T-helper 1 cell treated with Interleukin-12 subunit alpha and Interleukin-12 subunit beta and Interleukin-4 antibody, amounts not matched to agents 30 ng/mL and 1 ng/mL, for 36 hours (primary cell): ENCODE data around the gene KRTAP10-7. TPM values are rescaled to one million over a fixed set of nuclear protein-coding genes. Genes with fewer than 3 reads are reported as not detected.
"Not testable (repeated sequence)": the region's sequence is repeated elsewhere in the genome, so short reads cannot be mapped to it uniquely, and the experiment has no call there.

Experiments
- intact Hi-C: fragments of 100-400 bp; cut with micrococcal nuclease; formaldehyde crosslinking; loops from one replicate; pipeline ENCODE4 v1.15.1; 2024
- total RNA-seq: library from RNA; stranded (reverse); gene quantifications from 2 replicates; pipeline ENCODE4 v1.2.3, GENCODE V29; 2022

KRTAP10-7 gene
- total RNA-seq, 1 donor from 2014 or later, result not detected

DNA sequence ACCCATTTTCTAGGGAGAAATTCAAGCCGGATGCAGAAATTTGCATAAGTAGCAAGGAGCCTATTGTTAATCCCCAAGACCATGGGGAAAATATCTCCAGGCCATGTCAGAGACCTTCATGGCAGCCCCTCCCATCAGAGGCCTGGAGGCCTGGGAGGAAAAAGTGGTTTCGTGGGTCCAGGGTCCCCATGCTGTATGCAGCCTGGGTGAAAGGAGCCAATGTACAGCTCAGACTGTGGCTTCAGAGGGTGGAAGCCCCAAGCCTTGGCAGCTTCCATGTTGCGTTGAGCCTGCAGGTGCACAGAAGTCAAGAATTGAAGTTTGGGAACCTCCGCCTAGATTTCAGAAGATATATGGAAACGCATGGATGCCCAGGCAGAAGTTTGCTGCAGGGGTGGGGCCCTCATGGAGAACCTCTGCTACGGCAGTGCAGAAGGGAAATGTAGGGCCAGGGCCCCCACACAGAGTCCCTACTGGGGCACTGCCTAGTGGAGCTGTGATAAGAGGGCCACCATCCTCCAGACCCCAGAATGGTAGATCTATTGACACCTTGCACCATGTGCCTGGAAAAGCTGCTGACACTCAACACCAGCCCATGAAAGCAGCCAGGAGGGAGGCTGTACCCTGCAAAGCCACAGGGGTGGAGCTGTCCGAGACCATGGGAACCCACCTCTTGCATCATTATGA, 9.9 kb downstream of the KRTAP10-7 start:
- intact Hi-C loops, result not testable (repeated sequence)

- intact Hi-C loops, result no loop called here
These were observed 11.2 kb downstream of the KRTAP10-7 start for GRCh38 chr21:44611551-44611950.

DNA sequence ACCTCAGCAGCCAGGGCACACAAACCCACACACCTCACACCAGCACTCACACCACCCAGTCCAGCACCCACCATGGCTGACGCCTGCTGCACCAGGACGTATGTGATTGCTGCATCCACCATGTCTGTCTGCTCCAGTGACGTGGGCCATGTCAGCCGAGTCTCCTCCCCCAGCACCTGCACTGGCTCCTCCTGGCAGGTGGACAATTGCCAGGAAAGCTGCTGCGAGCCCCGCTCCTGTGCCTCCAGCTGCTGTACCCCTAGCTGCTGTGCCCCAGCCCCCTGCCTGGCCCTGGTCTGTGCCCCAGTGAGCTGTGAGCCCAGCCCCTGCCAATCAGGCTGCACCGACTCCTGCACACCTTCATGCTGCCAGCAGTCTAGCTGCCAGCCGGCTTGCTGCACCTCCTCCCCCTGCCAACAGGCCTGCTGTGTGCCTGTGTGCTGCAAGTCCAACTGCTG, 11.7 kb downstream of the KRTAP10-7 start, which contains the start of gene KRTAP10-8:
KRTAP10-8 (plus strand) TSS at position 51 of the 458 bp plus-strand sequence; CDS start at position 73, 22 bp downstream.
- intact Hi-C loops, result no loop called here

DNA sequence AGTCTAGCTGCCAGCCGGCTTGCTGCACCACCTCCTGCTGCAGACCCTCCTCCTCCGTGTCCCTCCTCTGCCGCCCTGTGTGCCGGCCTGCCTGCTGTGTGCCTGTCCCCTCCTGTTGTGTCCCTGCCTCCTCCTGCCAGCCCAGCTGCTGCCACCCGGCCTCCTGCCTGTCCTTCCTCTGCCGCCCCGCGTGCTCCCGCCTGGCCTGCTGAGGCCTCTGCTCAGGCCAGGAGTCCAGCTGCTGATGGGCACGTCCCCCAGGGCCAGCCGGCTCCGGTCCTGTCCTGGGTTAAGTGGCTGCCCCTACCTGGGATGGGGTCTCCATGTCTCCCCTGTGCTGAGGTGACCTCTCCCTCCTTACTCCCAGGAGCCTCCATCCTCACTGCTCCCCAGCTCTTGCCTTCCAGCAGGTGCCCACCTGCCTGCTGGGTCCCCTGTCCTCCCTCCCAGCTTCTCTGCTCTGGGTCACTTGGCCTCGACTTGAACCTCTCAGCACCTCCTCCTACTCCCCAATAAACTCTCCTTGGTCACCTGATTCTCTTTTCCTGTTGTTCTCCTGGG, 12.4 kb downstream of the KRTAP10-7 start:
- intact Hi-C loops, result no loop called here

- intact Hi-C loops, result no loop called here
These were observed 13.2 kb downstream of the KRTAP10-7 start for GRCh38 chr21:44613386-44614155.

- intact Hi-C loops, result no loop called here
These were observed 13.8 kb downstream of the KRTAP10-7 start for GRCh38 chr21:44614161-44614631.

DNA sequence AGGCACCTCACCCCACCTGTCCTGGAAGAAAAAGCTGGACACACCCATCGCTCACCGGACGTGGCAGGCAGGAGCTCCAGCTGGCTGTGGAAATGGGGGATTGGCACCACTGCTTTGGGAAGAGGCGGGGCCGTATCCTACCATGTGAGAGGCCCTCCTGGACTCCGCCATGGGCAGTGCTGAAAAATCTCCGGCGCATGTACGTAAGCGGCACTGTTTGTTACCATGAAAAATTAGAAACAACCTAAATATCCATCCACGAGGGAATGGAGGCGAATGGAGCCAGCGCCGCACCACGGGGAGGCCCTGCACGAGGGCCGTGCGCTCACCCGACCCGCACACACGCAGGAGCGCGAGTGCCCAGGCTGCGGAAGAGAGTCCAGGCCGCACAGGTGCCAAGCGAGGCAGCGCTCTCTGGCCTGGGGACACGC, 14.6 kb downstream of the KRTAP10-7 start:
- intact Hi-C loops, result no loop called here

DNA sequence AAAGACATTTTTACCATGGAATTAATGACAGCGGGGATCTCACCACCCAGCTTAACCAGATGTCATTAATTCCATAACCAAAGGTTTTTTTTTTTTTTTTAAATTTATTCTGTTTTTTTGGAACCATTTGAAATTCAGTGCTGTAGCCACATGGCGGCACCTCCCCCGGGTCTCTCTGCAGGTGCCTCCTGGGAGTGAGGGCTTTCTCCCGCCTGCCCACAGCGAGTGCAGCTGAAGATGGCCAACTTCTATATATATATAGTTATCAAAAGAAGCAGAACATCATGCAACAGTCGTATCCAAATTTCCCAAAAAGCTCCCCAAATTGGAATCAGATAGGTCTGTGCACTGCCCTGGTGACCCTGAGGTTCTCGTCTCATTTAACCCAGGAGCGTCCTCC, 15.1 kb downstream of the KRTAP10-7 start:
- intact Hi-C loops, result no loop called here

- intact Hi-C loops, result no loop called here
These were observed 15.7 kb downstream of the KRTAP10-7 start for GRCh38 chr21:44615911-44616590.

GRCh38 chr21:44616591-44616926, 16.2 kb downstream of the KRTAP10-7 start:
- intact Hi-C loops, result no loop called here

DNA sequence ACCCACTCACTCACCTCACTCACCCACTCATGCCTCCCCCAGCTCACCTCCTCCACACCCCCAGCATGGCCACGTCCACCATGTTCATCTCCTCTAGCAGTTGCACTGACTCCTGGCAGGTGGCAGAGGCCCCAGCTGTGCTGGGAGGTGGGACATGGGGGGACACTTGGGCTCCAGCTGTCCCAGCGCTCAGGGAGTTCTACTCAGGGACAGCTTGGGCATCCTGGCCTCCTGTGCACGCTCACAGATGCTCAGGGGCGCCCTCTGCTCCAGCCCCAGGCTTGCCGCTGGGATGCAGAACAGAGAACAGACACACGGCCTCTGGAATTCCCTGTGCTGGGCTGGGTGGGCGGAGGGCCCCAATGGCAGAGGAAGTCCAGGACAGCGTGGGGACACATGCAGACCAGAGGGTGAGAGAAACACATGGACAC, 16.7 kb downstream of the KRTAP10-7 start:
- intact Hi-C loops, result no loop called here

GRCh38 chr21:44618504-44618903, 18.1 kb downstream of the KRTAP10-7 start:
- intact Hi-C loops, result no loop called here

- intact Hi-C loops, result loop anchor here (1.0 kb wide), 2 partner anchors 35 to 38 kb away; partner anchors contain the start of gene KRTAP12-3
These were observed 18.5 kb downstream of the KRTAP10-7 start for GRCh38 chr21:44618909-44619308.

GRCh38 chr21:44619886-44620285, 19.5 kb downstream of the KRTAP10-7 start:
- intact Hi-C loops, result loop anchor here (1.0 kb wide), 2 partner anchors 36 to 37 kb away; partner anchors contain the start of gene KRTAP12-3

DNA sequence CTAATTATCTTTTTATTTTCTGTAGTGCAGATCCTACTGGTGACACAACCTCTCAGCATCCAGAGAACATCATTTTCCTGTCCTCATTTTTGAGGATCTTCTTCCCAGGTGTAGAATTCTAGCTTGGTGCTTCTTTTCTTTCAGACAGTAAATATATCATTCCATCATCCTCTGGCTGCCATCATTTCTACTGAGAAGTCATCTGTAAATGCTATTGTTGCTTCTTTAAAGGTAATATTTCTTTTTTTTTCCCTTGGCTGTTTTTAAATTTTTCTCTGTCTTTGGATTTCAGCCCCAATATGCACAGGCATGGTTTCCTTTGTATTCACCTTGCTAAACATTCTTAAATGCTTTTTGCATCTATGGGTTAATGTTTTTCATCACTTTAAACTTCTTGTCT, 23.2 kb downstream of the KRTAP10-7 start:
- intact Hi-C loops, result no loop called here

DNA sequence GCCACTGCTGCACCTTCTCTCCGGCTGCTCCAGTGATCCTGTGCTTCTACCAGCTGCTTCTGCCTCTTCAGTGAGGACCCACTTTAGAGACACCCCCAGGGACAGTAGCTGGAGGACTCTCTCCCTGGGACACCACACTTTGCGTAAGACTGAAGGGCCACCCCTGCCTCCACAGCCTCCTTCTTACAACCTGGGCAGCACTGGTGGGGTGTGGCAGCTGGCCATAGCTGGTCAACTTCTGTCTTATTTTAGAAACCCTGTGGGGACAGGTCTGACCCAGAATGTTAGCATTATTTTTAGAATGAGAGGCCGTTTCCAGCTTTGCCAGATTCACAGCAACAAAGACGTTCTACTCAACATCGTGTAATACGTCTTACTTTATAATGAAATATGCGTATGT, 25.4 kb downstream of the KRTAP10-7 start:
- intact Hi-C loops, result no loop called here

- intact Hi-C loops, result no loop called here
These were observed 25.9 kb downstream of the KRTAP10-7 start for GRCh38 chr21:44626262-44626661.

DNA sequence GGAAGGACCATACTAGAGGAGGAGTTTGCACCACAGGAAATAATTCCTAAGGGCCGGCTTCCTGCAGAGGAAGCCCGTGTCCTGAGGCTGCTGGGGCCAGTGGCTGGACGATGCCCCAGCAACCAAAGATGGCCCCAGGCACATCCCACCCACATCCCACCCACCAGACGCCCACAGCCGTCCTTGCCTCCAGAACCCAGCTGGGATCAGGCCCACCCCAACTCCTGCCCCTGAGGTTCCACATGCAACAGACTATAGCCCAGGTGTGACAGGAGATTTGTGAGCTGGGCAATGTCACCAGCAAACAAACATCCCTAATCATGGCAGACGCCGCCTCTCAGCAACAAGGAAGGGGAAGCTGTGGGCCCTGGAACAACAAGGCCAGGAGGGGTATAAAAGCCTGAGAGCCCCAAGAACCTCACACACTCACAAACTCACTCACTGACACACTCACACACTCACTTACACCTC, 26.3 kb downstream of the KRTAP10-7 start, which contains the start of gene KRTAP10-9:
KRTAP10-9 (plus strand) TSS at position 421 of the 471 bp plus-strand sequence. CDS start 79 bp downstream, outside the sequence.
- intact Hi-C loops, result no loop called here

DNA sequence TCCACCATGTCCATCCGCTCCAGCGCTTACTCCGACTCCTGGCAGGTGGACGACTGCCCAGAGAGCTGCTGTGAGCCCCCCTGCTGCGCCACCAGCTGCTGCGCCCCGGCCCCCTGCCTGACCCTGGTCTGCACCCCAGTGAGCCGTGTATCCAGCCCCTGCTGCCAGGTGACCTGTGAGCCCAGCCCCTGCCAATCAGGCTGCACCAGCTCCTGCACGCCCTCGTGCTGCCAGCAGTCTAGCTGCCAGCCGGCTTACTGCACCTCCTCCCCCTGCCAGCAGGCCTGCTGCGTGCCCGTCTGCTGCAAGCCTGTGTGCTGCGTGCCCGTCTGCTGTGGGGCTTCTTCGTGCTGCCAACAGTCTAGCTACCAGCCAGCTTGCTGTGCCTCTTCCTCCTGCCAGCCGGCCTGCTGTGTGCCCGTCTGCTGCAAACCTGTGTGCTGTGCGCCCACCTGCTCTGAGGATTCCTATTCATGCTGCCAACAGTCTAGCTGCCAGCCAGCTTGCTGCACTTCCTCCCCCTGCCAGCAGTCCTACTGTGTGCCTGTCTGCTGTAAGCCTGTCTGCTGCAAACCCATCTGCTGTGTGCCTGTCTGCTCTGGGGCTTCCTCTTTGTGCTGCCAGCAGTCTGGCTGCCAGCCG, 26.9 kb downstream of the KRTAP10-7 start:
- intact Hi-C loops, result not testable (repeated sequence)

DNA sequence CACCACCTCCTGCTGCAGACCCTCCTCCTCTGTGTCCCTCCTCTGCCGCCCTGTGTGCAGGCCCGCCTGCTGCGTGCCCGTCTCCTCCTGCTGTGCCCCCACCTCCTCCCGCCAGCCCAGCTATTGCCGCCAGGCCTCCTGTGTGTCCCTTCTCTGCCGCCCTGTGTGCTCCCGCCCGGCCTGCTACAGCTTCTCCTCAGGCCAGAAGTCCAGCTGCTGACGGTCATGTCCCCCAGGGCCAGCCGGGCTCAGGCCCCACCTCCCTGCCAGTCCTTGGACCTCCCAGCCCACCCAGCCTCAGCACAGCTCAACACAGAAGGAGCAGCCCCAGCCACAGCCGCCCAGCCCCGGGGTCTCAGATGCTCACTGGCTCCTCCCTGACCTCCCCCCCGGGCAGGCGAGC, 27.4 kb downstream of the KRTAP10-7 start:
- intact Hi-C loops, result not testable (repeated sequence)
